ENCODE results near the gene FOXL2NB.

GRCh38 chr3:138939561-138940241, 7.3 kb upstream of the FOXL2NB start:
- TF ChIP-seq GATA2 (IDR thresholded peaks at IDR 0.05; ENCODE audit: low read depth, low read length) (no peak), GATA3 (IDR thresholded peaks at IDR 0.05; ENCODE audit: low read depth, low read length) (no peak)

Data from SH-SY5Y (cell line).